H54 (cell line): Measurements from ENCODE around the gene FMO3.

Source experiments
- DNase-seq: peaks from one replicate; pipeline ENCODE4 v3.0.0; 2011; ENCODE audit warnings: low spot score, mixed read lengths; ENCODE audit not compliant: insufficient read length
- FAIRE-seq: peaks from 3 replicates; lab custom pipeline; 2011; peaks lifted over from hg19 to GRCh38; lab: Jason Lieb, UNC
- POLR2A ChIP-seq: IDR thresholded peaks from 2 replicates; pipeline ENCODE4 v1.6.1; 2011; ENCODE audit warnings: low read depth, mild to moderate bottlenecking, low read length

FMO3 gene

GRCh38 chr1:171107262-171107940 lies 16.7 kb downstream of the FMO3 start:
- TF ChIP-seq POLR2A, result no peak
- FAIRE-seq, result no peak
- DNase-seq, result no peak

GRCh38 chr1:171107969-171108368 lies 17.3 kb downstream of the FMO3 start:
- no peak for TF ChIP-seq POLR2A
- DNase-seq (no peak), FAIRE-seq (no peak)

- TF ChIP-seq POLR2A, result no peak
- FAIRE-seq (no peak), DNase-seq (no peak)
These were observed 19.3 kb downstream of the FMO3 start for GRCh38 chr1:171109966-171110365.

GRCh38 chr1:171110621-171111326 lies 20.1 kb downstream of the FMO3 start:
- no peak for TF ChIP-seq POLR2A
- DNase-seq, result no peak
- FAIRE-seq, result no peak

- DNase-seq (no peak), FAIRE-seq (no peak)
- no peak for TF ChIP-seq POLR2A
These were observed 21.4 kb downstream of the FMO3 start for GRCh38 chr1:171112119-171112518.

- DNase-seq (no peak), FAIRE-seq (no peak)
- no peak for TF ChIP-seq POLR2A
These were observed 22.7 kb downstream of the FMO3 start for GRCh38 chr1:171113382-171113781.

- DNase-seq, result no peak
- TF ChIP-seq POLR2A, result no peak
- no peak for FAIRE-seq
These were observed 24.7 kb downstream of the FMO3 start for GRCh38 chr1:171115280-171115897.

- FAIRE-seq (no peak), DNase-seq (no peak)
- TF ChIP-seq POLR2A, result no peak
These were observed 26.0 kb downstream of the FMO3 start for GRCh38 chr1:171116676-171117075.

- no peak for FAIRE-seq
These were observed 26.4 kb downstream of the FMO3 start for GRCh38 chr1:171117085-171117484.

GRCh38 chr1:171119648-171120047 lies 28.9 kb downstream of the FMO3 start:
- DNase-seq, result no peak
- FAIRE-seq, result no peak
- TF ChIP-seq POLR2A, result no peak

More at GRCh38 chr1:171117085-171117484, 26.4 kb downstream of the FMO3 start:
- DNase-seq, result no peak
- TF ChIP-seq POLR2A, result no peak

GRCh38 chr1:171122299-171122698 lies 31.6 kb downstream of the FMO3 start:
- no peak for DNase-seq
- FAIRE-seq, result no peak
- no peak for TF ChIP-seq POLR2A

GRCh38 chr1:171122893-171123292 lies 32.2 kb downstream of the FMO3 start:
- TF ChIP-seq POLR2A, result no peak
- no peak for FAIRE-seq
- no peak for DNase-seq

GRCh38 chr1:171126504-171126903 lies 35.8 kb downstream of the FMO3 start:
- DNase-seq, result no peak
- no peak for TF ChIP-seq POLR2A
- no peak for FAIRE-seq

GRCh38 chr1:171127099-171127498 lies 36.4 kb downstream of the FMO3 start:
- no peak for FAIRE-seq
- DNase-seq, result no peak
- TF ChIP-seq POLR2A, result no peak
